IMR-90 (cell line): ENCODE results near the gene CCDC142. TPM values are rescaled to one million over a fixed set of nuclear protein-coding genes. Genes with fewer than 3 reads are reported as not detected.

Experiments
- ATAC-seq: fragments of 200-7000 bp; cut with Tn5 transposase; 2 replicates; pipeline ENCODE4 v1.9.1; 2020; ENCODE audit warnings: low read depth, mild to moderate bottlenecking, moderate library complexity
- BruUV-seq: library from RNA; stranded (reverse); fragments of 400-500 nt; replicated peaks from 2 replicates; lab custom pipeline; 2021; lab: Mats Ljungman, UMichigan
- CTCF ChIA-PET: fragments of 300-600 bp; formaldehyde crosslinking; extraction: SDS; loops from one replicate; lab custom pipeline; 2021; ENCODE audit warnings: antibody characterized with exemption; lab: Yijun Ruan, JAX
- POLR2A ChIA-PET: fragments of 300-600 bp; sonication (Branson Sonifier 250); formaldehyde crosslinking; loops from one replicate; lab custom pipeline; 2022; ENCODE audit warnings: antibody characterized with exemption; ENCODE audit not compliant: unreplicated experiment; lab: Charles Lee
- DNase-seq: peaks from one replicate; pipeline ENCODE4 v3.0.0; 2013
- H2AFZ ChIP-seq: replicated peaks from 2 replicates; pipeline ENCODE3; 2013; ENCODE audit warnings: low read length, mild to moderate bottlenecking; ENCODE audit not compliant: poor library complexity
- H2AK5ac ChIP-seq: 2 replicates; pipeline ENCODE4 v1.6.1; 2013; ENCODE audit warnings: low read depth, low read length, inconsistent platforms
- H2AK9ac ChIP-seq: replicated peaks from 2 replicates; pipeline ENCODE3; 2013; ENCODE audit warnings: mild to moderate bottlenecking, low read depth, low read length, moderate library complexity; ENCODE audit not compliant: poor library complexity
- H2BK120ac ChIP-seq: 2 replicates; pipeline ENCODE4 v1.6.1; 2013; ENCODE audit warnings: low read depth, low read length, inconsistent platforms
- H2BK15ac ChIP-seq: 3 replicates; pipeline ENCODE4 v1.6.1; 2013; ENCODE audit warnings: low read depth, low read length, inconsistent platforms
- H2BK20ac ChIP-seq: 2 replicates; pipeline ENCODE4 v1.6.1; 2013; ENCODE audit warnings: low read depth, mild to moderate bottlenecking, inconsistent platforms, low read length, moderate library complexity
- H2BK5ac ChIP-seq: 2 replicates; pipeline ENCODE4 v1.6.1; 2013; ENCODE audit warnings: mild to moderate bottlenecking, low read depth, low read length, inconsistent platforms; ENCODE audit not compliant: poor library complexity, severe bottlenecking
- H3K14ac ChIP-seq: replicated peaks from 2 replicates; pipeline ENCODE4 v1.6.1; 2013; ENCODE audit warnings: low read depth, low read length, inconsistent platforms
- H3K18ac ChIP-seq: 2 replicates; pipeline ENCODE4 v1.6.1; 2013; ENCODE audit warnings: low read depth, low read length, control low read depth
- H3K23ac ChIP-seq: 2 replicates; pipeline ENCODE4 v1.6.1; 2013; ENCODE audit warnings: low read depth, low read length, inconsistent platforms
- H3K27ac ChIP-seq: 2 replicates; pipeline ENCODE4 v1.5.1; 2013; ENCODE audit warnings: mild to moderate bottlenecking, control low read depth, low read length; ENCODE audit not compliant: insufficient read depth
- H3K27me3 ChIP-seq: 2 replicates; pipeline ENCODE4 v1.6.1; 2013; ENCODE audit warnings: low read length; ENCODE audit not compliant: control insufficient read depth, insufficient read depth
- H3K36me3 ChIP-seq: 2 replicates; pipeline ENCODE4 v1.6.1; 2013; ENCODE audit warnings: low read length, mixed read lengths; ENCODE audit not compliant: control insufficient read depth, insufficient read depth
- H3K4ac ChIP-seq: 2 replicates; pipeline ENCODE4 v1.6.1; 2013; ENCODE audit warnings: low read depth, low read length, inconsistent platforms
- H3K4me1 ChIP-seq: 2 replicates; pipeline ENCODE4 v1.6.1; 2013; ENCODE audit warnings: low read length, mixed read lengths; ENCODE audit not compliant: control insufficient read depth, insufficient read depth
- H3K4me2 ChIP-seq: 2 replicates; pipeline ENCODE4 v1.6.1; 2013; ENCODE audit warnings: low read depth, mild to moderate bottlenecking, control low read depth, low read length, moderate library complexity
- H3K4me3 ChIP-seq: 2 replicates; pipeline ENCODE4 v1.5.1; 2013; ENCODE audit warnings: low read depth, mild to moderate bottlenecking, control low read depth, low read length, moderate library complexity; ENCODE audit not compliant: insufficient read depth
- H3K56ac ChIP-seq: 2 replicates; pipeline ENCODE4 v1.6.1; 2013; ENCODE audit warnings: low read length, inconsistent platforms; ENCODE audit not compliant: insufficient read depth; ENCODE audit errors: extremely low read depth
- H3K79me1 ChIP-seq, 2 experiments: 2 replicates each; pipeline ENCODE4 v1.6.1; 2013; ENCODE audit warnings: low read length in 2 of 2, inconsistent platforms in 1 of 2, low read depth in 1 of 2
- H3K9ac ChIP-seq: 2 replicates; pipeline ENCODE4 v1.6.1; 2013; ENCODE audit warnings: low read depth, low read length, control low read depth
- H3K9me1 ChIP-seq: 2 replicates; pipeline ENCODE4 v1.6.1; 2013; ENCODE audit warnings: low read length, inconsistent platforms; ENCODE audit not compliant: insufficient read depth
- H3K9me3 ChIP-seq: 2 replicates; pipeline ENCODE4 v1.6.1; 2013; ENCODE audit warnings: low read length; ENCODE audit not compliant: control insufficient read depth, insufficient read depth
- H4K20me1 ChIP-seq: 2 replicates; pipeline ENCODE4 v1.6.1; 2013; ENCODE audit warnings: low read length, inconsistent platforms; ENCODE audit not compliant: insufficient read depth
- H4K5ac ChIP-seq: 2 replicates; pipeline ENCODE4 v1.6.1; 2013; ENCODE audit warnings: mild to moderate bottlenecking, low read depth, low read length, control low read depth
- H4K8ac ChIP-seq, 2 experiments: 2 replicates each; pipeline ENCODE4 v1.6.1; 2013; ENCODE audit warnings: low read depth in 2 of 2, low read length in 2 of 2, control low read depth in 1 of 2, inconsistent platforms in 1 of 2
- H4K91ac ChIP-seq: 2 replicates; pipeline ENCODE4 v1.6.1; 2013; ENCODE audit warnings: low read depth, low read length, inconsistent platforms; ENCODE audit not compliant: insufficient read depth
- BHLHE40 ChIP-seq: fragments of 150-350 bp; IDR thresholded peaks from 2 replicates; pipeline ENCODE4 v1.6.1; 2016; ENCODE audit warnings: mild to moderate bottlenecking, low read depth, low read length
- CEBPB ChIP-seq: IDR thresholded peaks from 2 replicates; pipeline ENCODE4 v1.6.1; 2012; ENCODE audit warnings: low read depth, low read length, improper control_type of control experiment
- CHD1 ChIP-seq: IDR thresholded peaks from 2 replicates; pipeline ENCODE4 v1.6.1; 2012; ENCODE audit warnings: low read depth, low read length, improper control_type of control experiment
- ELK1 ChIP-seq: fragments of 150-350 bp; IDR thresholded peaks from 2 replicates; pipeline ENCODE4 v1.6.1; 2016; ENCODE audit warnings: low read depth, mild to moderate bottlenecking, low read length, moderate library complexity, borderline replicate concordance
- FOS ChIP-seq: fragments of 150-350 bp; IDR thresholded peaks from 2 replicates; pipeline ENCODE4 v1.6.1; 2016; ENCODE audit warnings: low read depth, low read length
- MAFK ChIP-seq: IDR thresholded peaks from 2 replicates; pipeline ENCODE4 v1.6.1; 2012; ENCODE audit warnings: low read depth, low read length, improper control_type of control experiment
- MXI1 ChIP-seq: IDR thresholded peaks from 2 replicates; pipeline ENCODE4 v1.6.1; 2012; ENCODE audit warnings: low read depth, mild to moderate bottlenecking, low read length, moderate library complexity, borderline replicate concordance
- NFE2L2 ChIP-seq: fragments of 150-350 bp; IDR thresholded peaks from 2 replicates; pipeline ENCODE4 v1.6.1; 2016; ENCODE audit warnings: low read depth, mild to moderate bottlenecking, low read length
- POLR2A ChIP-seq: IDR thresholded peaks from 2 replicates; pipeline ENCODE4 v1.6.1; 2012; ENCODE audit warnings: mild to moderate bottlenecking, low read depth, low read length
- RAD21 ChIP-seq: IDR thresholded peaks from 2 replicates; pipeline ENCODE4 v1.6.1; 2012; ENCODE audit warnings: low read length, improper control_type of control experiment
- RCOR1 ChIP-seq: IDR thresholded peaks from 2 replicates; pipeline ENCODE4 v1.6.1; 2012; ENCODE audit warnings: mild to moderate bottlenecking, low read length, improper control_type of control experiment; ENCODE audit not compliant: insufficient replicate concordance
- SMC3 ChIP-seq: fragments of 150-350 bp; IDR thresholded peaks from 2 replicates; pipeline ENCODE4 v1.6.1; 2016; ENCODE audit warnings: low read depth, mild to moderate bottlenecking, antibody characterized with exemption, low read length, moderate library complexity
- USF2 ChIP-seq: fragments of 150-350 bp; IDR thresholded peaks from 2 replicates; pipeline ENCODE4 v1.6.1; 2017; ENCODE audit warnings: mild to moderate bottlenecking, antibody characterized with exemption, low read length, low read depth
- WGBS, 2 experiments: methylation state at CpG; one replicate each; pipeline versions ENCODE4 v1.1.5 to v1.1.7; 2013; ENCODE audit warnings: missing lambda C conversion rate in 2 of 2; ENCODE audit not compliant: insufficient read length in 1 of 2; ENCODE audit errors: extremely low coverage in 2 of 2; 5-methylcytosine and 5-hydroxymethylcytosine counted together
- dilution Hi-C: fragments of 300-500 bp; cut with HindIII; formaldehyde crosslinking; loops from one replicate; pipeline ENCODE4 v1.14.3; 2018; ENCODE audit warnings: low sequenced_read_pairs; ENCODE audit not compliant: unreplicated experiment
- in situ Hi-C: fragments of 300-500 bp; cut with MboI; formaldehyde crosslinking; loops from 3 replicates; pipeline ENCODE4 v1.14.3; 2019; ENCODE audit warnings: low sequenced_read_pairs, inconsistent platforms, mixed read lengths
- intact Hi-C: fragments of 100-400 bp; cut with micrococcal nuclease; formaldehyde crosslinking; loops from 2 replicates; pipeline ENCODE4 v1.10.0; 2022
- polyA plus RNA-seq, 3 experiments: library from polyadenylated mRNA; depleted of rRNA; stranded (reverse); fragments of >200 nt; gene quantifications; 2 replicates each; pipeline ENCODE4 v1.2.3, GENCODE V29; 2012; ENCODE audit warnings: low replicate concordance in 1 of 3
- total RNA-seq: library from RNA; depleted of rRNA; stranded (reverse); fragments of >200 nt; gene quantifications from 2 replicates; pipeline ENCODE4 v1.2.3, GENCODE V29; 2012

CCDC142 gene
- total and polyA plus RNA-seq, 2 of the 4 experiments (the other 2 are of a cell fraction) = 8.4 to 14.0 TPM

GRCh38 chr2:74491648-74492544 is 9.1 kb upstream of the CCDC142 start:
- dilution Hi-C loops = no loop called here
- H3K4me3 ChIP-seq = no peak overlapping the region
- intact Hi-C loops = no loop called here
- no peak overlapping the region for H3K27ac ChIP-seq
- no peak for ATAC-seq
- peaks cover 45% of the 10 kb centered on the region for H3K36me3 ChIP-seq
- no TSS peak for BruUV-seq
- ChIA-PET POLR2A (no interaction called here), CTCF (no interaction called here)
- no peak for DNase-seq
- no peaks in the 10 kb centered on the region; the same call in 1 of the 2 replicates for H4K20me1 ChIP-seq
- peaks cover 13 to 25% of the 10 kb centered on the region in 2 experiments for H3K79me1 ChIP-seq
- no peak overlapping the region for H3K23ac ChIP-seq
- WGBS, 2 experiments = 96% methylated on average over 9 of the region's 12 CpGs; no CpG with 5 or more reads in 1 of the 2 experiments
- H2BK15ac ChIP-seq = no peak overlapping the region
- H4K5ac ChIP-seq = no peak overlapping the region
- H3K4ac ChIP-seq = no peak overlapping the region
- no peak overlapping the region for H3K4me2 ChIP-seq
- H2BK20ac ChIP-seq = no peak overlapping the region
- no peak overlapping the region for H2AK5ac ChIP-seq
- H2AK9ac ChIP-seq = peak overlapping the region; percentile 48
- H3K4me1 ChIP-seq = peaks cover 5% of the 10 kb centered on the region; the same call in 1 of the 2 replicates
- no peak overlapping the region for H2BK5ac ChIP-seq
- no peaks in the 10 kb centered on the region for H3K9me3 ChIP-seq
- H4K91ac ChIP-seq = no peak overlapping the region
- H3K56ac ChIP-seq = no peak overlapping the region
- H3K27me3 ChIP-seq = no peaks in the 10 kb centered on the region
- no peak overlapping the region for H4K8ac ChIP-seq
- no peak for TF ChIP-seq RCOR1
- no peak for TF ChIP-seq CHD1
- no peak for TF ChIP-seq MAFK
- no peak for TF ChIP-seq MXI1
- no peak for TF ChIP-seq BHLHE40
- TF ChIP-seq NFE2L2 = no peak
- no peak for TF ChIP-seq SMC3
- TF ChIP-seq FOS = no peak
- no peak for TF ChIP-seq ELK1
- TF ChIP-seq POLR2A = no peak
- no peak for TF ChIP-seq USF2
- no peak for TF ChIP-seq CEBPB
- no peak for TF ChIP-seq RAD21
- H2BK120ac ChIP-seq = no peak overlapping the region
- H3K18ac ChIP-seq = no peak overlapping the region
- in situ Hi-C loops = loop anchor here (25.0 kb wide), 1 partner anchor 370 kb away; no protein-coding TSS in a partner anchor
- peaks cover 8% of the 10 kb centered on the region; the same call in 1 of the 2 replicates for H3K9me1 ChIP-seq
- no peak overlapping the region for H3K9ac ChIP-seq
- no peak overlapping the region for H2AFZ ChIP-seq
- no peak overlapping the region for H3K14ac ChIP-seq
